ENCODE results near the gene CDKN2C. TPM values are rescaled to one million over a fixed set of nuclear protein-coding genes. Genes with fewer than 3 reads are reported as not detected.
A peak's percentile ranks its signal among the peaks of the same experiment; 100 is the strongest.

Gene CDKN2C
- total and polyA plus RNA-seq, 10 of the 15 experiments (the other 5 are each of a cell fraction or from before 2014, with no cell fraction given) = 3.3 to 11.7 (median 6.0) TPM

- TF ChIP-seq, protein P1, sequence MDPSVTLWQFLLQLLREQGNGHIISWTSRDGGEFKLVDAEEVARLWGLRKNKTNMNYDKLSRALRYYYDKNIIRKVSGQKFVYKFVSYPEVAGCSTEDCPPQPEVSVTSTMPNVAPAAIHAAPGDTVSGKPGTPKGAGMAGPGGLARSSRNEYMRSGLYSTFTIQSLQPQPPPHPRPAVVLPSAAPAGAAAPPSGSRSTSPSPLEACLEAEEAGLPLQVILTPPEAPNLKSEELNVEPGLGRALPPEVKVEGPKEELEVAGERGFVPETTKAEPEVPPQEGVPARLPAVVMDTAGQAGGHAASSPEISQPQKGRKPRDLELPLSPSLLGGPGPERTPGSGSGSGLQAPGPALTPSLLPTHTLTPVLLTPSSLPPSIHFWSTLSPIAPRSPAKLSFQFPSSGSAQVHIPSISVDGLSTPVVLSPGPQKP (IDR thresholded peaks at IDR 0.05; ENCODE audit: low read depth, low read length) = no peak
- TF ChIP-seq TCF3 (IDR thresholded peaks at IDR 0.05; ENCODE audit: borderline replicate concordance, insufficient read depth, low read depth, low read length) (no peak), TCF7 (IDR thresholded peaks at IDR 0.05; ENCODE audit: borderline replicate concordance) (no peak), BRCA1 (IDR thresholded peaks at IDR 0.05; ENCODE audit: low read depth, low read length) (no peak)
These were observed 1.0 kb downstream of the CDKN2C start (continued) for GRCh38 chr1:50970931-50971582.

DNA sequence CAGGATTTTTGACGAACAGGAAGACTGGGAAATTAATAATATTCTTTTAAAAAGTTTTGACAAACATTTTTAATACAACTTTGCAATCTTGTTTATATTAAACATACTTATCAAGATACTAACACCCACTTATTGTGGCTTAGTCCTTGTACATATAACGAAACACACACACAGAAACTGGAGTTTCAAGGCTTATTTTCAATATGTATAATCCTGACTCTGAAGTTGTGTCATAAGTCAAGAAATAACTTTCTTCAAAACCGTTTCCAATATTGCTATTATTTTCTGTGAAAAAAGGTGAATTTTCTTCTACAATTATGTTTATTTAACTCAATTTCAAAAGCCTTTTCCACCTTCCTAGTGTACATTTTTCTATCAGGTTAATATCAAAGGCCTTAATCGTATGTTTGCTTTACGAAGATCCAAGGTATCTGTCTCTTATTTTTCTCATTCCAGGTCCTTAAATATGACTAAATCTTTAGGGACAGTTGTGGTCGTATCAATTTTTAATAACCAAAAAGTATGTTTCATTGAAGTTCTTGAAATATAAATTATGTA, 1.8 kb downstream of the CDKN2C start:
- WGBS (ENCODE audit: insufficient coverage, insufficient replicate concordance, low lambda C conversion rate, missing lambda C conversion rate) = 16% methylated on average over 6 of the region's 6 CpGs
- H3K9me3 ChIP-seq (replicated peaks; ENCODE audit: control insufficient read depth, insufficient read depth, low read length) = no peaks in the 10 kb centered on the region
- ChIA-PET CTCF (interaction anchor here (1.0 to 3.1 kb wide), 4 partner anchors 11 to 219 kb away, joined by 3 to 17 read pairs (median 9); partner anchors contain the start of gene FAF1), RAD21 (ENCODE audit: unreplicated experiment) (no interaction called here), SMC1A (ENCODE audit: uncharacterized antibody, unreplicated experiment) (interaction anchor here (0.8 to 2.0 kb wide), 2 partner anchors 21 to 42 kb away, joined by 3 to 8 read pairs; no protein-coding TSS in a partner anchor), POLR2A (no interaction called here)
- no peaks in the 10 kb centered on the region for H3K27me3 ChIP-seq (replicated peaks in 1 of 2; ENCODE audit: control insufficient read depth in 2 of 2, insufficient read depth in 2 of 2, low read length in 1 of 2)
- no peaks in the 10 kb centered on the region; the same call in 1 of the 2 replicates for H3K4me1 ChIP-seq (ENCODE audit: control insufficient read depth, insufficient read depth, low read length)
- H3K36me3 ChIP-seq (ENCODE audit: control insufficient read depth in 2 of 2, insufficient read depth in 2 of 2, low read length in 1 of 2) = peaks cover 0 to 7% of the 10 kb centered on the region in 2 experiments; a peak in 1 of 4 replicates
- no TSS peak for BruUV-seq (replicated peaks)
- H4K20me1 ChIP-seq (ENCODE audit: control insufficient read depth, insufficient read depth) = no peaks in the 10 kb centered on the region
- H3K4me3 ChIP-seq = peak overlapping the region; percentile 99
- peak overlapping the region; percentile 52 for H3K4me2 ChIP-seq (ENCODE audit: control insufficient read depth, insufficient read depth)
- FAIRE-seq = no peak
- DNase-seq (ENCODE audit: low read depth, low spot score) = no peak
- H3K79me2 ChIP-seq (ENCODE audit: control insufficient read depth, insufficient read depth, low read length) = peaks cover 63% of the 10 kb centered on the region
- intact Hi-C loops (cut with micrococcal nuclease; ENCODE audit: unreplicated experiment) (no loop called here), in situ Hi-C loops (cut with MboI) (no loop called here)
- H3K27ac ChIP-seq (ENCODE audit: control insufficient read depth, insufficient read depth) = peak overlapping the region; percentile 92
- peak overlapping the region; percentile 85; the same call in 1 of the 2 replicates for H3K9ac ChIP-seq (ENCODE audit: control insufficient read depth, insufficient read depth, low read length)
- no peak overlapping the region for H2AFZ ChIP-seq (ENCODE audit: control insufficient read depth, low read depth, low read length)
- ATAC-seq = no peak
- TF ChIP-seq ZZZ3 (IDR thresholded peaks at IDR 0.05; ENCODE audit: control insufficient read depth, insufficient read length, low read depth) = no peak
- TF ChIP-seq NFIC (IDR thresholded peaks at IDR 0.05; ENCODE audit: low read depth, low read length) = peak; percentile 59
- no peak for TF ChIP-seq E2F8 (IDR thresholded peaks at IDR 0.05; ENCODE audit: low read depth, partially characterized antibody)
- TF ChIP-seq, protein P2, sequence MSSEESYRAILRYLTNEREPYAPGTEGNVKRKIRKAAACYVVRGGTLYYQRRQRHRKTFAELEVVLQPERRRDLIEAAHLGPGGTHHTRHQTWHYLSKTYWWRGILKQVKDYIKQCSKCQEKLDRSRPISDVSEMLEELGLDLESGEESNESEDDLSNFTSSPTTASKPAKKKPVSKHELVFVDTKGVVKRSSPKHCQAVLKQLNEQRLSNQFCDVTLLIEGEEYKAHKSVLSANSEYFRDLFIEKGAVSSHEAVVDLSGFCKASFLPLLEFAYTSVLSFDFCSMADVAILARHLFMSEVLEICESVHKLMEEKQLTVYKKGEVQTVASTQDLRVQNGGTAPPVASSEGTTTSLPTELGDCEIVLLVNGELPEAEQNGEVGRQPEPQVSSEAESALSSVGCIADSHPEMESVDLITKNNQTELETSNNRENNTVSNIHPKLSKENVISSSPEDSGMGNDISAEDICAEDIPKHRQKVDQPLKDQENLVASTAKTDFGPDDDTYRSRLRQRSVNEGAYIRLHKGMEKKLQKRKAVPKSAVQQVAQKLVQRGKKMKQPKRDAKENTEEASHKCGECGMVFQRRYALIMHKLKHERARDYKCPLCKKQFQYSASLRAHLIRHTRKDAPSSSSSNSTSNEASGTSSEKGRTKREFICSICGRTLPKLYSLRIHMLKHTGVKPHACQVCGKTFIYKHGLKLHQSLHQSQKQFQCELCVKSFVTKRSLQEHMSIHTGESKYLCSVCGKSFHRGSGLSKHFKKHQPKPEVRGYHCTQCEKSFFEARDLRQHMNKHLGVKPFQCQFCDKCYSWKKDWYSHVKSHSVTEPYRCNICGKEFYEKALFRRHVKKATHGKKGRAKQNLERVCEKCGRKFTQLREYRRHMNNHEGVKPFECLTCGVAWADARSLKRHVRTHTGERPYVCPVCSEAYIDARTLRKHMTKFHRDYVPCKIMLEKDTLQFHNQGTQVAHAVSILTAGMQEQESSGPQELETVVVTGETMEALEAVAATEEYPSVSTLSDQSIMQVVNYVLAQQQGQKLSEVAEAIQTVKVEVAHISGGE (CRISPR knock-in tag; IDR thresholded peaks at IDR 0.05) = no peak
- no peak for TF ChIP-seq ZNF274 (IDR thresholded peaks at IDR 0.05; ENCODE audit: insufficient read depth, insufficient read length)
- TF ChIP-seq RAD21 (IDR thresholded peaks at IDR 0.05; ENCODE audit: insufficient read depth, low read depth, low read length) = no peak
- no peak for TF ChIP-seq PAX5 (IDR thresholded peaks at IDR 0.05; ENCODE audit: borderline replicate concordance, low read depth, low read length)
- TF ChIP-seq ATF7 (IDR thresholded peaks at IDR 0.05; ENCODE audit: low read depth) = no peak
- TF ChIP-seq, protein P3, sequence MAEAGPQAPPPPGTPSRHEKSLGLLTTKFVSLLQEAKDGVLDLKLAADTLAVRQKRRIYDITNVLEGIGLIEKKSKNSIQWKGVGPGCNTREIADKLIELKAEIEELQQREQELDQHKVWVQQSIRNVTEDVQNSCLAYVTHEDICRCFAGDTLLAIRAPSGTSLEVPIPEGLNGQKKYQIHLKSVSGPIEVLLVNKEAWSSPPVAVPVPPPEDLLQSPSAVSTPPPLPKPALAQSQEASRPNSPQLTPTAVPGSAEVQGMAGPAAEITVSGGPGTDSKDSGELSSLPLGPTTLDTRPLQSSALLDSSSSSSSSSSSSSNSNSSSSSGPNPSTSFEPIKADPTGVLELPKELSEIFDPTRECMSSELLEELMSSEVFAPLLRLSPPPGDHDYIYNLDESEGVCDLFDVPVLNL (IDR thresholded peaks at IDR 0.05; ENCODE audit: low read depth, low read length) = no peak
